ENCODE results near the gene ETNK1. TPM values are rescaled to one million over a fixed set of nuclear protein-coding genes. Genes with fewer than 3 reads are reported as not detected.

ETNK1 gene
- polyA plus RNA-seq, 1 of the 3 experiments (the other 2 are of a cell fraction): 7.9 TPM

GRCh38 chr12:22598141-22598762 lies 26.7 kb upstream of the ETNK1 start:
- TF ChIP-seq RCOR1 (IDR thresholded peaks at IDR 0.05; ENCODE audit: low read length) (no peak), TEAD4 (IDR thresholded peaks at IDR 0.05; ENCODE audit: borderline replicate concordance, insufficient read depth) (no peak), GABPA (IDR thresholded peaks at IDR 0.05; ENCODE audit: low read depth) (no peak), RXRA (IDR thresholded peaks at IDR 0.05; ENCODE audit: borderline replicate concordance, low read depth) (no peak), FOSL2 (IDR thresholded peaks at IDR 0.05; ENCODE audit: borderline replicate concordance, low read depth) (no peak), CTCF (IDR thresholded peaks at IDR 0.05) (no peak), JUND (IDR thresholded peaks at IDR 0.05) (no peak), USF1 (IDR thresholded peaks at IDR 0.05; ENCODE audit: borderline replicate concordance, low read depth) (no peak), MAX (IDR thresholded peaks at IDR 0.05; ENCODE audit: low read depth) (no peak), SIN3A (IDR thresholded peaks at IDR 0.05; ENCODE audit: borderline replicate concordance, low read depth, low read length) (no peak), PBX3 (IDR thresholded peaks at IDR 0.05) (no peak), REST (IDR thresholded peaks at IDR 0.05; ENCODE audit: low read depth, low read length) (no peak), ZBTB33 (IDR thresholded peaks at IDR 0.05; ENCODE audit: borderline replicate concordance, low read depth) (no peak), FOXJ3 (CRISPR knock-in tag; IDR thresholded peaks at IDR 0.05) (no peak), SMC3 (IDR thresholded peaks at IDR 0.05; ENCODE audit: low read depth, low read length) (no peak), NFIC (IDR thresholded peaks at IDR 0.05; ENCODE audit: borderline replicate concordance) (no peak)
- Histone ChIP-seq H3F3A (replicated peaks; ENCODE audit: insufficient read depth) (no peaks in the 10 kb centered on the region), H4K20me1 (ENCODE audit: insufficient read depth) (no peaks in the 10 kb centered on the region), H3K27ac (ENCODE audit: low read depth in 2 of 2, low read length in 1 of 2) (no peak overlapping the region), H3K36me3 (replicated peaks in 1 of 2; ENCODE audit: control insufficient read depth in 1 of 2, insufficient read depth in 2 of 2, low read length in 1 of 2) (no peaks in the 10 kb centered on the region), H3K9ac (no peak overlapping the region), H3K9me2 (no peaks in the 10 kb centered on the region), H3K79me2 (ENCODE audit: insufficient read depth) (no peaks in the 10 kb centered on the region), H3K27me3 (ENCODE audit: insufficient read depth) (no peaks in the 10 kb centered on the region), H3K4me3 (ENCODE audit: low read depth in 2 of 2, low read length in 1 of 2) (no peak overlapping the region), H3K4me1 (ENCODE audit: control insufficient read depth in 1 of 2, insufficient read depth in 2 of 2, low read depth in 1 of 2, low read length in 1 of 2) (no peaks in the 10 kb centered on the region), H3K4me2 (no peak overlapping the region), H3K9me3 (no peaks in the 10 kb centered on the region), H2AFZ (ENCODE audit: low read depth) (no peak overlapping the region)
- 27% methylated on average over 2 of the region's 2 CpGs for WGBS (ENCODE audit: low lambda C conversion rate)
- no peak for DNase-seq
- ChIA-PET POLR2A (no interaction called here), CTCF (interaction anchor here (1.0 kb wide), 1 partner anchor 54 kb away, joined by 3 read pairs; the partner anchor contains the start of gene C2CD5)

Measured in SK-N-SH (cell line).